ENCODE measurements around the gene CLEC16A.

Gene CLEC16A

GRCh38 chr16:10987361-10988163 lies 43.2 kb downstream of the CLEC16A start:
- no peak overlapping the region for H3K4me3 ChIP-seq (ENCODE audit: low read depth, low read length)

- H3K4me3 ChIP-seq (ENCODE audit: low read depth, low read length), result no peak overlapping the region
Measured at GRCh38 chr16:10988164-10988803, 43.9 kb downstream of the CLEC16A start.

- H3K4me3 ChIP-seq (ENCODE audit: low read depth, low read length), result no peak overlapping the region
Measured at GRCh38 chr16:10988879-10989278, 44.5 kb downstream of the CLEC16A start.

- H3K4me3 ChIP-seq (ENCODE audit: low read depth, low read length), result no peak overlapping the region
Measured at GRCh38 chr16:10989559-10989958, 45.2 kb downstream of the CLEC16A start.

- H3K4me3 ChIP-seq (ENCODE audit: low read depth, low read length), result no peak overlapping the region
Measured at GRCh38 chr16:10990378-10990777, 46.0 kb downstream of the CLEC16A start.

- H3K4me3 ChIP-seq (ENCODE audit: low read depth, low read length), result no peak overlapping the region
Measured at GRCh38 chr16:10992112-10992511, 47.7 kb downstream of the CLEC16A start.

- no peak overlapping the region for H3K4me3 ChIP-seq (ENCODE audit: low read depth, low read length)
Measured at GRCh38 chr16:10992797-10993196, 48.4 kb downstream of the CLEC16A start.

GRCh38 chr16:10993649-10994048 lies 49.3 kb downstream of the CLEC16A start:
- no peak overlapping the region for H3K4me3 ChIP-seq (ENCODE audit: low read depth, low read length)

GRCh38 chr16:10994571-10994970 lies 50.2 kb downstream of the CLEC16A start:
- H3K4me3 ChIP-seq (ENCODE audit: low read depth, low read length), result no peak overlapping the region

GRCh38 chr16:10995565-10995964 lies 51.2 kb downstream of the CLEC16A start:
- H3K4me3 ChIP-seq (ENCODE audit: low read depth, low read length), result no peak overlapping the region

GRCh38 chr16:10997485-10997884 lies 53.1 kb downstream of the CLEC16A start:
- H3K4me3 ChIP-seq (ENCODE audit: low read depth, low read length), result no peak overlapping the region

- no peak overlapping the region for H3K4me3 ChIP-seq (ENCODE audit: low read depth, low read length)
Measured at GRCh38 chr16:10999300-10999699, 54.9 kb downstream of the CLEC16A start.

GRCh38 chr16:11001611-11002010 lies 57.2 kb downstream of the CLEC16A start:
- H3K4me3 ChIP-seq (ENCODE audit: low read depth, low read length), result no peak overlapping the region

- H3K4me3 ChIP-seq (ENCODE audit: low read depth, low read length), result no peak overlapping the region
Measured at GRCh38 chr16:11003141-11003540, 58.8 kb downstream of the CLEC16A start.

- H3K4me3 ChIP-seq (ENCODE audit: low read depth, low read length), result no peak overlapping the region
Measured at GRCh38 chr16:11004351-11004750, 60.0 kb downstream of the CLEC16A start.

GRCh38 chr16:11004973-11005610 lies 60.7 kb downstream of the CLEC16A start:
- no peak overlapping the region for H3K4me3 ChIP-seq (ENCODE audit: low read depth, low read length)

- H3K4me3 ChIP-seq (ENCODE audit: low read depth, low read length), result no peak overlapping the region
Measured at GRCh38 chr16:11005611-11005975, 61.2 kb downstream of the CLEC16A start.

GRCh38 chr16:11006656-11007055 lies 62.3 kb downstream of the CLEC16A start:
- H3K4me3 ChIP-seq (ENCODE audit: low read depth, low read length), result no peak overlapping the region

GRCh38 chr16:11007714-11008280 lies 63.4 kb downstream of the CLEC16A start:
- no peak overlapping the region for H3K4me3 ChIP-seq (ENCODE audit: low read depth, low read length)

- H3K4me3 ChIP-seq (ENCODE audit: low read depth, low read length), result no peak overlapping the region
Measured at GRCh38 chr16:11009027-11009755, 64.8 kb downstream of the CLEC16A start.
